ENCODE results near the gene GSTM3.

Gene GSTM3

GRCh38 chr1:109728870-109729269 lies 12.0 kb downstream of the GSTM3 start:
- Histone ChIP-seq H3K36me3 (ENCODE audit: insufficient read depth, low read length) (no peaks in the 10 kb centered on the region; the same call in 1 of the 2 replicates), H3K9ac (ENCODE audit: insufficient read length) (no peak overlapping the region), H3K9me3 (ENCODE audit: low read depth, low read length) (no peaks in the 10 kb centered on the region), H3K4me3 (no peak overlapping the region), H3K27ac (no peak overlapping the region)
- DNase-seq (ENCODE audit: low read depth, low spot score): no peak
- no peak for TF ChIP-seq FOXP2 (optimal IDR thresholded peaks at IDR 0.05; ENCODE audit: control extremely low read depth, extremely low read length, insufficient read depth)
- no peak for TF ChIP-seq POLR2AphosphoS5 (IDR thresholded peaks at IDR 0.05; ENCODE audit: borderline replicate concordance, low read depth, low read length)
- TF ChIP-seq EZH2 (IDR thresholded peaks at IDR 0.05): no peak

GRCh38 chr1:109726728-109727373 lies 14.0 kb downstream of the GSTM3 start:
- H3K27ac ChIP-seq: peak overlapping the region; percentile 74

DNA sequence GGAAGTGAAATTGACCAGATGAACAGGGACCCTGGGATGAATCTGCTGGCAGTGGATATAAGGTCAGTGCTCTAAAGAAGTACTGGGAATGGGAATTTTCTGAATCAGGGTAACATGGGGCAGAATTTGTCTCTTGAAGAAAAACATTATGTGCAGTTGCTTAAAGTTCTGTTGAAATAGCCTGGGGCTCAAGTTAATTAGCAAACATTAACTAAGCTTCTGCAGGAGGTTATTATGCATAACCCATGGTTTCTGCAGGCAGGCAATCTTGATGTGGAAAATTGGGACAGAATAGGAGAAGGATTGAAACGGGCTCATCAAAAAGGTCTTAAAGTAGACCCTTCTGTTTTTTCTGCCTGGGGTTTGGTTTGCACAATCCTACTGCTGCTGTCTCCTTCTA lies 14.8 kb downstream of the GSTM3 start:
- Histone ChIP-seq H3K27ac (peak overlapping the region; percentile 74), H3K9ac (ENCODE audit: insufficient read length) (no peak overlapping the region), H3K9me3 (ENCODE audit: low read depth, low read length) (no peaks in the 10 kb centered on the region), H3K4me3 (peak overlapping the region; percentile 22; the same call in 1 of the 2 replicates), H3K36me3 (ENCODE audit: insufficient read depth, low read length) (no peaks in the 10 kb centered on the region)
- peak; percentile 63 for DNase-seq (ENCODE audit: low read depth, low spot score)
- TF ChIP-seq EZH2 (IDR thresholded peaks at IDR 0.05): no peak
- TF ChIP-seq POLR2AphosphoS5 (IDR thresholded peaks at IDR 0.05; ENCODE audit: borderline replicate concordance, low read depth, low read length): no peak
- TF ChIP-seq FOXP2 (optimal IDR thresholded peaks at IDR 0.05; ENCODE audit: control extremely low read depth, extremely low read length, insufficient read depth): no peak

More at GRCh38 chr1:109726728-109727373, 14.0 kb downstream of the GSTM3 start:
- H3K36me3 ChIP-seq (ENCODE audit: insufficient read depth, low read length): no peaks in the 10 kb centered on the region
- H3K9ac ChIP-seq (ENCODE audit: insufficient read length): no peak overlapping the region
- TF ChIP-seq EZH2 (IDR thresholded peaks at IDR 0.05): no peak
- no peak for TF ChIP-seq POLR2AphosphoS5 (IDR thresholded peaks at IDR 0.05; ENCODE audit: borderline replicate concordance, low read depth, low read length)
- TF ChIP-seq FOXP2 (optimal IDR thresholded peaks at IDR 0.05; ENCODE audit: control extremely low read depth, extremely low read length, insufficient read depth): no peak
- H3K4me3 ChIP-seq: no peak overlapping the region
- DNase-seq (ENCODE audit: low read depth, low spot score): no peak
- no peaks in the 10 kb centered on the region for H3K9me3 ChIP-seq (ENCODE audit: low read depth, low read length)

GRCh38 chr1:109725510-109725909 lies 15.3 kb downstream of the GSTM3 start:
- TF ChIP-seq EZH2 (IDR thresholded peaks at IDR 0.05): no peak
- no peak for TF ChIP-seq FOXP2 (optimal IDR thresholded peaks at IDR 0.05; ENCODE audit: control extremely low read depth, extremely low read length, insufficient read depth)
- no peak for TF ChIP-seq POLR2AphosphoS5 (IDR thresholded peaks at IDR 0.05; ENCODE audit: borderline replicate concordance, low read depth, low read length)
- no peak for DNase-seq (ENCODE audit: low read depth, low spot score)
- no peak overlapping the region for H3K9ac ChIP-seq (ENCODE audit: insufficient read length)
- H3K27ac ChIP-seq: peak overlapping the region; percentile 74
- H3K9me3 ChIP-seq (ENCODE audit: low read depth, low read length): no peaks in the 10 kb centered on the region
- H3K4me3 ChIP-seq: 0 out of 2 replicates have a peak overlapping the region, but pooled peaks have one; percentile 22
- H3K36me3 ChIP-seq (ENCODE audit: insufficient read depth, low read length): no peaks in the 10 kb centered on the region

GRCh38 chr1:109724933-109725332 lies 15.9 kb downstream of the GSTM3 start:
- no peak for DNase-seq (ENCODE audit: low read depth, low spot score)
- H3K9ac ChIP-seq (ENCODE audit: insufficient read length): no peak overlapping the region
- H3K36me3 ChIP-seq (ENCODE audit: insufficient read depth, low read length): no peaks in the 10 kb centered on the region
- H3K4me3 ChIP-seq: no peak overlapping the region
- no peaks in the 10 kb centered on the region for H3K9me3 ChIP-seq (ENCODE audit: low read depth, low read length)
- peak overlapping the region; percentile 74; the same call in 1 of the 2 replicates for H3K27ac ChIP-seq
- TF ChIP-seq FOXP2 (optimal IDR thresholded peaks at IDR 0.05; ENCODE audit: control extremely low read depth, extremely low read length, insufficient read depth) (no peak), POLR2AphosphoS5 (IDR thresholded peaks at IDR 0.05; ENCODE audit: borderline replicate concordance, low read depth, low read length) (no peak), EZH2 (IDR thresholded peaks at IDR 0.05) (no peak)

GRCh38 chr1:109722908-109723691 lies 17.7 kb downstream of the GSTM3 start:
- no peaks in the 10 kb centered on the region for H3K9me3 ChIP-seq (ENCODE audit: low read depth, low read length)
- H3K4me3 ChIP-seq: no peak overlapping the region
- no peak overlapping the region for H3K27ac ChIP-seq
- no peak for DNase-seq (ENCODE audit: low read depth, low spot score)
- H3K36me3 ChIP-seq (ENCODE audit: insufficient read depth, low read length): no peaks in the 10 kb centered on the region
- H3K9ac ChIP-seq (ENCODE audit: insufficient read length): no peak overlapping the region
- TF ChIP-seq EZH2 (IDR thresholded peaks at IDR 0.05) (no peak), FOXP2 (optimal IDR thresholded peaks at IDR 0.05; ENCODE audit: control extremely low read depth, extremely low read length, insufficient read depth) (no peak), POLR2AphosphoS5 (IDR thresholded peaks at IDR 0.05; ENCODE audit: borderline replicate concordance, low read depth, low read length) (no peak)

- TF ChIP-seq FOXP2 (optimal IDR thresholded peaks at IDR 0.05; ENCODE audit: control extremely low read depth, extremely low read length, insufficient read depth): no peak
- TF ChIP-seq POLR2AphosphoS5 (IDR thresholded peaks at IDR 0.05; ENCODE audit: borderline replicate concordance, low read depth, low read length): no peak
- no peak for TF ChIP-seq EZH2 (IDR thresholded peaks at IDR 0.05)
These were observed 18.9 kb downstream of the GSTM3 start for GRCh38 chr1:109721971-109722370.

DNA sequence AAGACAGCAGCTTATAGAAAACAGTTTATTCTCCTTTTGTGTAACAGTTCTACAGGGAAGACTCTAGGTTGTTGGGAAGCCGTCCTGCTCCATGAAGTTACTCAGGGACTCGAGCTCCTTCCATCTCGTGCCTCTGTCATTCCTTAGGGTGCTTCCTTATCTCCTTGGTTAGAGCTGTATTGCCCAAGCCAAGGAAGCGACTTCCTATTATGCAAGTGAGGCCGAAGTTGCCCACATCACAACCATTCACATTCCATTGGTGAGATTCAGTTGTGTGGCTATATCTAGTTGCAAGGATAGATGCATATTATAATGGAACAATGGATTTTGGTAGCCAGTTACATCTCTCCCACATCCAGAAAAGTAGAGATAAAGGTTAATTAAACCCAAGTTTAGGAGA lies 19.8 kb downstream of the GSTM3 start:
- Histone ChIP-seq H3K27ac (0 out of 2 replicates have a peak overlapping the region, but pooled peaks have one; percentile 6), H3K9ac (ENCODE audit: insufficient read length) (no peak overlapping the region), H3K4me3 (no peak overlapping the region), H3K36me3 (ENCODE audit: insufficient read depth, low read length) (no peaks in the 10 kb centered on the region), H3K9me3 (ENCODE audit: low read depth, low read length) (no peaks in the 10 kb centered on the region)
- TF ChIP-seq EZH2 (IDR thresholded peaks at IDR 0.05): no peak
- no peak for TF ChIP-seq FOXP2 (optimal IDR thresholded peaks at IDR 0.05; ENCODE audit: control extremely low read depth, extremely low read length, insufficient read depth)
- TF ChIP-seq POLR2AphosphoS5 (IDR thresholded peaks at IDR 0.05; ENCODE audit: borderline replicate concordance, low read depth, low read length): no peak
- DNase-seq (ENCODE audit: low read depth, low spot score): no peak

More at GRCh38 chr1:109721971-109722370, 18.9 kb downstream of the GSTM3 start:
- no peak overlapping the region for H3K9ac ChIP-seq (ENCODE audit: insufficient read length)
- no peaks in the 10 kb centered on the region for H3K9me3 ChIP-seq (ENCODE audit: low read depth, low read length)
- no peak overlapping the region for H3K27ac ChIP-seq
- H3K4me3 ChIP-seq: no peak overlapping the region
- DNase-seq (ENCODE audit: low read depth, low spot score): no peak
- no peaks in the 10 kb centered on the region for H3K36me3 ChIP-seq (ENCODE audit: insufficient read depth, low read length)

Measured in SK-N-MC (cell line).